Measurements from ENCODE around the gene MAT1A. TPM values are rescaled to one million over a fixed set of nuclear protein-coding genes. Genes with fewer than 3 reads are reported as not detected.
"Not testable (repeated sequence)": the region's sequence is repeated elsewhere in the genome, so short reads cannot be mapped to it uniquely, and the experiment has no call there.

The MAT1A gene
- total RNA-seq, 1 donor from 2014 or later: 0.11 TPM

DNA sequence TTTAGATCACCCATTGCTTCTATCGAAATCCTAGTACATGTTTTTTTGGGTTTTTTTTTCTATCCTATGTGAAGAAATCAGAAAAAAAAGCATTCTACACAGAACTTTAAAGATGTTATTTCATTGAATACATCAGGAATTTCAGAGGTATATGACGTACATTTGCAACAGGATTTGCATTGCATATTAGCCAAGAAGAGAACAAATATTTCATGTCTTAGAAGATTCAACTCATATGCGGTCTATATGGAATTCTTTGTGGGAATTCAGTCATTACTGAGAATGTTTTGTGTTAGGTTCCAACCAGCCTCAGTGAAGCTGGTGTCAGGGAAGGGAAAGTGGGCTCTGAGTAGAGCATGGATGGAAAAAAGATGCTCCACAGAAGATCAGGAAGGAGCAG lies 45.1 kb downstream of the MAT1A start:
- intact Hi-C loops (cut with DNase I); DNase-seq (ENCODE audit: low spot score): not testable (repeated sequence)

DNA sequence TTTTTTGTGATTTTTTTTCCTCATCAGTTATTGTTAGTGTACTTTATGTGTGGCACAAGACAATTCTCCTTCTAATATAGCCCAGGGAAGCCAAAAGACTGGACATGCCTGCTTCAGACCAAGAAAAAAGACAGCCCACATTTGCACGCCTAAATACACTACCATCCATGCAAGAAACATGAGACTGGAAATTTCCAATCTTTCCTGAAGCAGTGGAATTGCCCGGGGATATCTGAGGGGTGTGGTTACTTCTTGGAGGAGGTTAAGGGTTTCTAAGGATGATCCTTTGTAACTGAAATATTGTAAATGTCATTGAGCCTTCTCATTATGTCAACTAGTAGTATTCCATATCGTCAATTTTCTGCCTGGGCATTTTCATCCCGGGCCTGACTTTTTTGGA lies 47.1 kb downstream of the MAT1A start:
- intact Hi-C loops (cut with DNase I); DNase-seq (ENCODE audit: low spot score): not testable (repeated sequence)

DNA sequence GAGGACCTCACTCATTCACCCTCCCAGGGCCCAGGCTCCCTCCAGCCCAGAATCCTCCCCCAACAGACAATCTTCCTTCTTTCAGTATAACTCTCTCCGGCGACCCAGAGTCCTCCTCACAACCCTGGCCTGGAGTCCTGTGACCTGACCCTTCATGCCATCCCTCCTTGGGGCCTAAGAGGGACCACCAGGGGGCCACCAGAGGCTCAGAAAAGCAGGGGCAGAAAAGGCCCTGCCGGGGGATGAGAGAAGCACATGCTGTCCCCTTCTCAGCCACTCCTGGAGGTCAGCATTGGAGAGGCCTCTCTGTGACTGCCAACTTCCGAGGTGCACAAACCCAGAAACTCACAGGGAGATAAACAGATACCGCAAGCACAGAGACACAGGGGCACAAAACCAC lies 53.0 kb downstream of the MAT1A start:
- intact Hi-C loops (cut with DNase I); DNase-seq (ENCODE audit: low spot score): not testable (repeated sequence)

DNA sequence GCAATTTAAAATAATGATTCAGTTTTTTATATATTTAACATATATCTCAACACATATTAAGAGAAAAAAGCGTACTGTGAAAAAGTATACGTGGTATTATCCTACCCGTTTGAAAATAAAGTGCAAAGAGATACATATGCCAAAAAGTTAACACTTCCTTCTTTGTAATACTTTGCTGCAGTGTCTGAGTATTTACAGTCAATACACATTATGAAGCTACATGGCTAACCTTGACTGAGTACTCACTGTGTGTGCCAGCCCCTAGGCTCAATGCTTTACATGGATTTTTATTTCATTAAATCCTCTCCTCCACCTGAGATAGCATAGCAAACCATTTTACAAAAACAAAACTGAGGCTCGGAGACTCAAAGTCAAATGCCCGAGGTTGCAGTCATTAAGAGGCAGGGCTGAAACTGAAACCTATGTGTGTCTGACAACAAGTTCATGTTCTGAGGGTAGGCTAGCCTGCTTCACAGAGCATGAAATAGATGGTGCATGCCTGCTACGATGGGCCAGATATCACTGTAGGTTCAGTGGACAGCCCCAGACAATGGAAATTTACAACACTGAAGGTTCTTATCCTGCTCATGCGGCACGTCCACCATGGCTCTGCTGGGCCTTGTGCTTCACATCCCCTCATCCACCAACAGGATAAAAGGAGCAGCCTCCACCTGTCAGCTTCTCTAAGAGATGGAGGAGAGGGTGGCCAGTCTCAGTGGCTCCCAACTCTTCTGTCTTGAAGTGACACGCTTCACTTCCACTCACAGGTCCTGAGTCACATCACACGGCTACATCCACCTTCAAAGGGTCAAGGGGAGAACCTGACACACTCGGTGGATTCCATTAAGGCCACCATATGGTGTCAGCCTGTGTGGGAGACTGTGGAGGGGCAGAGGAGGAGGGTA lies 54.9 kb downstream of the MAT1A start:
- intact Hi-C loops (cut with DNase I); DNase-seq (ENCODE audit: low spot score): not testable (repeated sequence)

DNA sequence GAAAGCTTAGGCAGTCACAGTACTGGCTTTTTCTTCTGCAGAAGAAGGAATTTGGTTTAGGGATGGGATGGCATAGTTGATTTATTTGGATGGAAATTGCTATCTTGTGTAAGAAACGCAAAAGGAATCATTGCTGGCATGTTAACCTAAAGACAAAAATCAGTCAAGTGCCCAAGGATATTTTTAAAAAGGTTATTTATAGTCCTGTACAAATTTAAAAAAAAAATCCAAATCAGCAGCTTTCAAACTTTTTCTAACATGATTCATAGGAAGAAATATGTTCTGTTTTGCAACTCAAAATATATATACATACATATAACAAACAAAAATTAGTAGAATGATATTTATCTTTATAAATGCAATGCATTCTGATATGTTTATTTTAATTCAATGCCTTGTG lies 55.6 kb downstream of the MAT1A start:
- intact Hi-C loops (cut with DNase I); DNase-seq (ENCODE audit: low spot score): not testable (repeated sequence)

DNA sequence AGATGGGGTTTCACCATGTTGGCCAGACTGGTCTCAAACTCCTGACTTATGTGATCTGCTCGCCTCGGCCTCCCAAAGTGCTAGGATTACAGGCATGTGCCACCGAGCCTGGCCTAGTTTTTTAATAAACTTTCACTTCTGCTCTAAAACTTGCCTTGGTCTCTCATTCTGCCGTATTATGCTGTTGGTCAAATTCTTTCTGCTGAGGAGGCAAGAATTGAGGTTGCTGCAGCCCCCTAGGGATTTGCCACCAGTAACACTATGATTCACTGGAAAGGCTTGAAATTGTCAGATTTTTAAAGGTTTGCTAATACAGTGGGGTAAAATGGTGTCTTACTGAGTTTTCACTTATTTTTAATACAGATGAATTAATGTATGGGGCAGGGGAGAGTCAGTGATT lies 62.7 kb downstream of the MAT1A start:
- DNase-seq (ENCODE audit: low spot score); intact Hi-C loops (cut with DNase I): not testable (repeated sequence)

DNA sequence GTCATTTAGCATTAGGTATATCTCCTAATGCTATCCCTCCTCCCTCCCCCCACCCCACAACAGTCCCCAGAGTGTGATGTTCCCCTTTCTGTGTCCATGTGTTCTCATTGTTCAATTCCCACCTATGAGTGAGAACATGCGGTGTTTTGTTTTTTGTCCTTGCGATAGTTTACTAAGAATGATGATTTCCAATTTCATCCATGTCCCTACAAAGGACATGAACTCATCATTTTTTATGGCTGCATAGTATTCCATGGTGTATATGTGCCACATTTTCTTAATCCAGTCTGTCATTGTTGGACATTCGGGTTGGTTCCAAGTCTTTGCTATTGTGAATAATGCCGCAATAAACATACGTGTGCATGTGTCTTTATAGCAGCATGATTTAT lies 66.4 kb downstream of the MAT1A start:
- DNase-seq (ENCODE audit: low spot score); intact Hi-C loops (cut with DNase I): not testable (repeated sequence)

Other genes starting within 250 kb of the MAT1A start
- gene TMEM254, start 211.0 kb downstream of the MAT1A start, total RNA-seq: 7.1 TPM
- 30.4 TPM for gene PLAC9, start 156.9 kb downstream of the MAT1A start, total RNA-seq
- 406 TPM for gene ANXA11, start 84.1 kb downstream of the MAT1A start, total RNA-seq
- gene DYDC1, start 67.1 kb upstream of the MAT1A start, total RNA-seq: not detected
- gene DYDC2, start 67.1 kb upstream of the MAT1A start, total RNA-seq: not detected
- 54.3 TPM for gene PRXL2A, start 118.9 kb upstream of the MAT1A start, total RNA-seq
- 20.1 TPM for gene TSPAN14, start 164.7 kb upstream of the MAT1A start, total RNA-seq
- gene SH2D4B, start 248.2 kb upstream of the MAT1A start, total RNA-seq: not detected

All from cardiac septum (tissue), 1 donor.